NB4 (cell line): Measurements from ENCODE around the gene DUOXA2.

Experiments
- POLR2A ChIP-seq: IDR thresholded peaks from 2 replicates; pipeline ENCODE4 v1.6.1; 2011; ENCODE audit warnings: mild to moderate bottlenecking; ENCODE audit not compliant: insufficient read length; ENCODE audit errors: extremely low read depth
- TF ChIP-seq, protein P1 (sequence below): IDR thresholded peaks from one replicate; pipeline ENCODE4 v1.5.1; 2012; ENCODE audit warnings: low read depth, low read length
- TF ChIP-seq, protein P2 (sequence below): IDR thresholded peaks from 2 replicates; pipeline ENCODE4 v1.6.1; 2011; ENCODE audit warnings: low read depth, low read length

DNA sequence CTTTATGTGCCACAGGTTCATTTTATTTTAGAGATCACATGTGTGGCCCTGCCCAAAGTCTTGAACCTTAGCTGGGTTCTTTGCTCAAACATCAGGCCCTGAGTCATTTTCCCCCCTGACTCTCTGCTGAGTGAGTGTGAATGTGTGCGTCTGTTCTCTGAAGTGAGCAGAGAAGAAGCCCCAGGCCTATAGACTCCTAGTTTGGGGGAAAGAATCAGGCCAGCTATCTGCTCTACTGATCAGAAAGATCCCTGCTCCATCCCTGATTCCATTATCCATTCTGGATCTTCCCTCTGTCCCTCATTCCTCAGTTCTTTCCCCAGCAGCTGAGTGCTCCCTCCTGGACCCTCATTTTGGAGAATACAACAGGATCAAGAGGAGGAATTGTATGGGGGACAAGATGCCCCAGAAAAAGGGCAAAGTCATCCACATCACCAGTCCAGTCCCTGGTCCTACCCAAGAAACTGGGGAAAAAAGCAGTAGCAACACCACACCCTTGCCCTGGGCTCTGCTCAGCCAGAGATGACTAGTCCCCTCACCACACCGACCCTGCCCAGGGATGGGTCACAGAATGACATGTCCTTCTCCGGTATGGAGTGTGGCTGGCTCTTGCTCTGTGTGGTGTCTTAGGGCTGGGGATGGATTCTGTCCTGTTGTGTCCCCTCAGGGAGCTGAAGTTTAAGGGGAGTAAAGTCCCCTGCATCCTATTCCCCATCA, 18.9 kb downstream of the DUOXA2 start:
- TF ChIP-seq, protein P1, sequence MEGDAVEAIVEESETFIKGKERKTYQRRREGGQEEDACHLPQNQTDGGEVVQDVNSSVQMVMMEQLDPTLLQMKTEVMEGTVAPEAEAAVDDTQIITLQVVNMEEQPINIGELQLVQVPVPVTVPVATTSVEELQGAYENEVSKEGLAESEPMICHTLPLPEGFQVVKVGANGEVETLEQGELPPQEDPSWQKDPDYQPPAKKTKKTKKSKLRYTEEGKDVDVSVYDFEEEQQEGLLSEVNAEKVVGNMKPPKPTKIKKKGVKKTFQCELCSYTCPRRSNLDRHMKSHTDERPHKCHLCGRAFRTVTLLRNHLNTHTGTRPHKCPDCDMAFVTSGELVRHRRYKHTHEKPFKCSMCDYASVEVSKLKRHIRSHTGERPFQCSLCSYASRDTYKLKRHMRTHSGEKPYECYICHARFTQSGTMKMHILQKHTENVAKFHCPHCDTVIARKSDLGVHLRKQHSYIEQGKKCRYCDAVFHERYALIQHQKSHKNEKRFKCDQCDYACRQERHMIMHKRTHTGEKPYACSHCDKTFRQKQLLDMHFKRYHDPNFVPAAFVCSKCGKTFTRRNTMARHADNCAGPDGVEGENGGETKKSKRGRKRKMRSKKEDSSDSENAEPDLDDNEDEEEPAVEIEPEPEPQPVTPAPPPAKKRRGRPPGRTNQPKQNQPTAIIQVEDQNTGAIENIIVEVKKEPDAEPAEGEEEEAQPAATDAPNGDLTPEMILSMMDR: no peak
- TF ChIP-seq, protein P2, sequence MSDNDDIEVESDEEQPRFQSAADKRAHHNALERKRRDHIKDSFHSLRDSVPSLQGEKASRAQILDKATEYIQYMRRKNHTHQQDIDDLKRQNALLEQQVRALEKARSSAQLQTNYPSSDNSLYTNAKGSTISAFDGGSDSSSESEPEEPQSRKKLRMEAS: no peak
- TF ChIP-seq POLR2A: no peak
